ENCODE data around the gene RABGGTA. TPM values are rescaled to one million over a fixed set of nuclear protein-coding genes. Genes with fewer than 3 reads are reported as not detected.
"Not testable (repeated sequence)": the region's sequence is repeated elsewhere in the genome, so short reads cannot be mapped to it uniquely, and the experiment has no call there.

The RABGGTA gene
- total RNA-seq, 2 experiments from 2014 or later, result 47.7 to 51.8 TPM

DNA sequence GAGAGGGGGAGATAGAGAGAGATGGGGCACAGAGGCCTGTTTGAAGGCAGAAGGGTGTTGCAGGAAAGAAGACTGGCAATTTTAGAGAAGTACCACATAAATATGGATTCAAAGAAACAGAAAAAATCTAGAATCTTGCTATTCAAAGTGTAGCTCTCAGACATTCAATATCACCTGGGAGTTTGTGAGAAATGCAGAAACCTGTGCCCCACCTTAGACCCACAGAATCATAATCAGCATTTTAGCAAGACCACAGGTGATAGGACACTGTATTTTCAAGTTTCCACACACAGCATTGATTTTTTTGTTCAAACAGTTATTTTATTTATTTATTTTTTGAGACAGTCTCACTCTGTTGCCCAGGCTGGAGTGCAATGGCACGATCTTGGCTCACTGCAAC is 42.5 kb downstream of the RABGGTA start:
- Mint-ChIP-seq H3K4me1 (ENCODE audit: low read depth) (peaks cover 47% of the 10 kb centered on the region), H3K36me3 (ENCODE audit: low read depth) (peaks cover 25% of the 10 kb centered on the region), H3K4me3 (no peak overlapping the region), H3K27ac (peak overlapping the region; percentile 42), H3K27me3 (ENCODE audit: low read depth) (no peaks in the 10 kb centered on the region), H3K9me3 (ENCODE audit: insufficient read depth) (no peaks in the 10 kb centered on the region)
- DNase-seq (no peak), ATAC-seq (no peak)
- POLR2A ChIA-PET, result interaction anchor here (1.0 to 1.9 kb wide), 2 partner anchors 14 to 15 kb away, joined by 4 to 8 read pairs; partner anchors contain the start of genes CHMP4A and TINF2
- CTCF ChIA-PET, result interaction anchor here (1.1 to 2.1 kb wide), 4 partner anchors 9 to 79 kb away, joined by 3 to 10 read pairs (median 6); partner anchors contain the start of genes CHMP4A and CIDEB

DNA sequence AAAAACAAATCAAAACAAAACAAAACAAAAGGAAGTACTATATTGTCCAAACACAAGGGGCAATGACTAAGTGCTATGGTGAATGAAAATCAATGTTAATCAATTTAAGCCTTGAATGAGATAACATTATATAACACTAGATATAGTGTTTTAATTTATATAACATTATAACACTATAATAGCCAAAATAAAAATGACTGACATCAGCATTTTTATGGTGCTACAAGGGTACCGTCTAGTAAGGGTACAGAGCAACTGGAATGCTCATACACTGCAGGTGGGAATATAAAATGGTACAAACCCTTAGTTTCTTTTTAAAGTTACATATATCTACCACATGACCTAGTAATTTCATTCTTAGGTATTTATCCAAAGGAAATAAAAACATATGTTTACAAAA is 44.9 kb downstream of the RABGGTA start:
- no peak overlapping the region for H3K4me3 Mint-ChIP-seq
- H3K36me3 Mint-ChIP-seq (ENCODE audit: low read depth), result peaks cover 23% of the 10 kb centered on the region
- CTCF ChIA-PET, result interaction anchor here (1.4 kb wide), 1 partner anchor 16 kb away, joined by 7 read pairs; the partner anchor contains the start of gene TINF2
- no peak for DNase-seq
- no peaks in the 10 kb centered on the region for H3K9me3 Mint-ChIP-seq (ENCODE audit: insufficient read depth)
- POLR2A ChIA-PET, result interaction anchor here (1.2 kb wide), 1 partner anchor 16 kb away, joined by 5 read pairs; the partner anchor contains the start of gene TINF2
- H3K27ac Mint-ChIP-seq, result no peak overlapping the region
- H3K4me1 Mint-ChIP-seq (ENCODE audit: low read depth), result peaks cover 38% of the 10 kb centered on the region
- no peak for ATAC-seq
- H3K27me3 Mint-ChIP-seq (ENCODE audit: low read depth), result no peaks in the 10 kb centered on the region

DNA sequence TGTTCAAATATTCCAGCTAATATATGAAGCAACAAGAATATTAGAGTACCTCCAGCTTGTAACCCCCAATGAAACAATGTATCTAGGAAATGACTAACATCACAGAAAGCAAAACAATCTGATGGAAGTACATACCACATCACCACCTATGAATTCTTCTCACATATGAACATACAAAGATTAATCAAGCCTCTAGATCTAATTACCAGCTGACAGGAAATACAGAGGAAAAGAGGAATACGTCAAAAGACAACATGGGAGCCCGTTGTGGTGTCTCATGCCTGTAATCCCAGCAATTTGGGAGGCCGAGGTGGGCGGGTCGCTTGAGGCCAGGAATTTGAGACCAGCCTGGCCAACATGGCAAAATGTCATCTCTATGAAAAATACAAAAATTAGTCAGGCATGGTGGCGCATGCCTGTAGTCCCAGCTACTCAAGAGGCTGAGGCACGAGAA is 46.8 kb downstream of the RABGGTA start:
- DNase-seq (no peak), ATAC-seq (no peak)
- H3K4me3 Mint-ChIP-seq, result no peak overlapping the region
- ChIA-PET POLR2A (interaction anchor here (1.6 kb wide), 1 partner anchor 11 kb away, joined by 7 read pairs; the partner anchor contains the start of gene CHMP4A), CTCF (interaction anchor here (1.6 to 2.7 kb wide), 3 partner anchors 9 to 73 kb away, joined by 4 to 9 read pairs (median 7); partner anchors contain the start of genes CHMP4A and MDP1)
- H3K4me1 Mint-ChIP-seq (ENCODE audit: low read depth), result peaks cover 28% of the 10 kb centered on the region
- no peaks in the 10 kb centered on the region for H3K27me3 Mint-ChIP-seq (ENCODE audit: low read depth)
- H3K36me3 Mint-ChIP-seq (ENCODE audit: low read depth), result peaks cover 21% of the 10 kb centered on the region
- H3K27ac Mint-ChIP-seq, result no peak overlapping the region
- no peaks in the 10 kb centered on the region for H3K9me3 Mint-ChIP-seq (ENCODE audit: insufficient read depth)

DNA sequence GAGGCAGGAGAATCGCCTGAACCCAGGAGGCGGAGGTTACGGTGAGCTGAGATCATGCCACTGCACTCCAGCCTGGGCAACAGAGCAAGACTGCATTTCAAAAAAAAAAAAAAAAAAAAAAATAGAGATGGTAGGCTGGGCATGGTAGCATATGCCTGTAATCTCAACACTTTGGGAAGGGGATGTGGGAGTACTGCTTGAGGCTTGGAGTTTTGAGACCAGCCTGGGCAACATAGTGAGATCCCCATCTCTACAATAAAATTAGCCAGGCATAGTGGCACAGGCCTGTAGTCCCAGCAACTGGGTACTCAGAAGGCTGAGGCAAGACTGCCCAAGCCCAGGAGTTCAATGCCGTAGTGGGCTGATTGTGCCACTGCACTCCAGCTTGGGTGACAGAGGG is 48.4 kb downstream of the RABGGTA start:
- POLR2A ChIA-PET; H3K27ac Mint-ChIP-seq; DNase-seq; H3K27me3 Mint-ChIP-seq (ENCODE audit: low read depth); H3K9me3 Mint-ChIP-seq (ENCODE audit: insufficient read depth); H3K4me3 Mint-ChIP-seq; ATAC-seq: not testable (repeated sequence)
- Mint-ChIP-seq H3K36me3 (ENCODE audit: low read depth) (peaks cover 18% of the 10 kb centered on the region), H3K4me1 (ENCODE audit: low read depth) (peaks cover 23% of the 10 kb centered on the region)
- CTCF ChIA-PET, result interaction anchor here (1.7 kb wide), 1 partner anchor 19 kb away, joined by 4 read pairs; the partner anchor contains the start of gene TINF2

DNA sequence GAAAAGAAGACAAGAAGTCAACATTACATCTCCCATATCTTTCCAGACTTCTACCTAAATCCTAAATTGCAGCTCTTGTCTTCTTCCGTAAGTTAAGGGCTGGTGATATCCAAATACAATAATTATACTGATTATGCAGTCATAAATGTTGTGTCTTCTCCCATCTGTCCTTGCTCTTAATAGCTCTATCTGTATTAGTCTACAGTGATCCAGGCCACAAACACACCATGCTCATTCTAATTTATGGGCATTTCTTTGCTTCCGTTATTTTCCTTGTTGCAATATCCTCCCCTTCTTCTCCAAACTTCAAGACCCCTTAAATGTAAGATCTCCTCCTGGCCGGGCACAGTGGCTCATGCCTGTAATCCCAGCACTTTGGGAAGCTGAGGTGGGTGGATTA is 51.9 kb downstream of the RABGGTA start:
- Mint-ChIP-seq H3K4me3 (no peak overlapping the region), H3K27me3 (ENCODE audit: low read depth) (no peaks in the 10 kb centered on the region), H3K9me3 (ENCODE audit: insufficient read depth) (no peaks in the 10 kb centered on the region), H3K27ac (no peak overlapping the region), H3K36me3 (ENCODE audit: low read depth) (peaks cover 21% of the 10 kb centered on the region), H3K4me1 (ENCODE audit: low read depth) (peaks cover 22% of the 10 kb centered on the region)
- DNase-seq, result no peak
- CTCF ChIA-PET, result interaction anchor here (0.8 to 1.8 kb wide), 6 partner anchors 15 to 212 kb away, joined by 3 to 6 read pairs (median 3); partner anchors contain the start of genes CIDEB and IRF9
- POLR2A ChIA-PET, result interaction anchor here (0.9 kb wide), 1 partner anchor 57 kb away, joined by 4 read pairs; no protein-coding TSS in a partner anchor
- no peak for ATAC-seq

DNA sequence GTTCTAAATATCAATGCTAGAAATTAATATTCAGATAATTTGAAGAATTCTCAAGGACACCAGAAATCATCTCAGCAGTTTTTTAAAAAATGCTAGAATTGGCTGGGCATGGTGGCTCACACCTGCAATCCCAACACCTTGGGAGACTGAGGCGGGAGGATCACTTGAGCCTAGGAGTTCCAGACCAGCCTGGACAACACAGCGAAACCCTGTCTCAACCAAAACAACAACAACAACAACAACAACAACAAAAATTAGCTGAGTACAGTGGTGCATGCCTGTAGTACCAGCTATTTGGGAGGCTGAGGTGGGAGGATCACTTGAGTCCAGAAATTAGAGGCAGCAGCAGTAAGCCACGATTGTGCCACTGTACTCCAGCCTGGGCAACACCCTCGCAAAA is 52.3 kb downstream of the RABGGTA start:
- POLR2A ChIA-PET, result no interaction called here
- Mint-ChIP-seq H3K4me3 (no peak overlapping the region), H3K27me3 (ENCODE audit: low read depth) (no peaks in the 10 kb centered on the region), H3K9me3 (ENCODE audit: insufficient read depth) (no peaks in the 10 kb centered on the region), H3K27ac (no peak overlapping the region), H3K4me1 (ENCODE audit: low read depth) (peaks cover 25% of the 10 kb centered on the region), H3K36me3 (ENCODE audit: low read depth) (peaks cover 22% of the 10 kb centered on the region)
- CTCF ChIA-PET, result interaction anchor here (0.9 to 1.8 kb wide), 4 partner anchors 16 to 89 kb away, joined by 3 to 6 read pairs (median 4); partner anchors contain the start of gene CIDEB
- no peak for DNase-seq
- no peak for ATAC-seq

DNA sequence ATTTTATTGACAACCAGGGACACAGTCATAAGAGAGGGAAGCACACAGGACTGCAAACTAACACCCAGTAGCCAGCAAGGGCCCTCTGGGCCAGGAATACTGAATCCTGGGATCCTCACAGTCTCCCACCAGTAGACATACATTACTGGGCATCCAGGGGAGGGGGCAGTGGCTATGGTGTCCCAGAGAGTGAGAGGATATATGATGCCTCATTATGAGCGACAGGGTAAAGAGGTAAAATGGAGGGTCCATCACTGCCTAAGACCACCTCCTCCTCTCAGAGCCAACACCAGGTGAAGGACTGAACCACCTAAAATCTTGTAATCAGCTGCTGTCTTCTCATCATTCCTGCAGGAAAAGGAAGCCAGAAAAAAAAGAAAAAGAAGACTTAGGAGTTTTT is 54.5 kb downstream of the RABGGTA start:
- POLR2A ChIA-PET, result interaction anchor here (1.8 to 8.8 kb wide), 2 partner anchors 22 to 28 kb away, joined by 6 to 87 read pairs; partner anchors contain the start of genes IPO4 and TM9SF1

DNA sequence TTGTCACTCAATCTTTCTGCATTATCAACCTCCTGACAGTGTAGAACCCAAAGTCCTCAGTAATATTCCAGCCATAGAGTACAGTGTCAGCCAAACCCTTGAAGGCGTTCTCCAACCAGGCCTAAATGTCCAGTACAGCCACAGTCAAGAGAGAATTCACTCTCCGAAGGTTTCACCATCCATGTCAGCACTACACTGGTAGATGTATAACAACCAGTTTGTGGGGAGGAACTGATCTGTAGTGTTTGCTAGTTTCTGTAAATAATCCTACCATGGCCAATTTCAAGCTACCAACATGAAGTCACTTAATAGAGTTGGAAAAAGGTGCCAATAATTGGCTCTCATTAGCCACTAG is 55.1 kb downstream of the RABGGTA start:
- peaks cover 36% of the 10 kb centered on the region for H3K36me3 Mint-ChIP-seq (ENCODE audit: low read depth)
- H3K4me1 Mint-ChIP-seq (ENCODE audit: low read depth), result peaks cover 44% of the 10 kb centered on the region
- POLR2A ChIA-PET, result interaction anchor here (0.6 to 8.8 kb wide), 17 partner anchors 13 to 895 kb away, joined by 3 to 87 read pairs (median 5); partner anchors contain the start of genes DCAF11, DHRS1, EMC9 and GMPR2

More for the DNA sequence above, 54.5 kb downstream of the RABGGTA start:
- H3K36me3 Mint-ChIP-seq (ENCODE audit: low read depth), result peaks cover 31% of the 10 kb centered on the region
- not testable (repeated sequence) for DNase-seq; ATAC-seq; H3K27me3 Mint-ChIP-seq (ENCODE audit: low read depth); H3K9me3 Mint-ChIP-seq (ENCODE audit: insufficient read depth); H3K4me3 Mint-ChIP-seq
- peaks cover 38% of the 10 kb centered on the region for H3K4me1 Mint-ChIP-seq (ENCODE audit: low read depth)
- H3K27ac Mint-ChIP-seq, result peak overlapping the region; percentile 97
- CTCF ChIA-PET, result interaction anchor here (1.7 to 1.8 kb wide), 2 partner anchors 26 to 63 kb away, joined by 11 to 29 read pairs; partner anchors contain the start of gene TINF2

More for the DNA sequence above, 55.1 kb downstream of the RABGGTA start:
- CTCF ChIA-PET, result interaction anchor here (0.5 to 3.7 kb wide), 23 partner anchors 9 to 215 kb away, joined by 3 to 47 read pairs (median 6); partner anchors contain the start of genes CIDEB, DHRS1, GMPR2 and IRF9
- ATAC-seq (no peak), DNase-seq (no peak)
- H3K27me3 Mint-ChIP-seq (ENCODE audit: low read depth), result no peaks in the 10 kb centered on the region
- no peaks in the 10 kb centered on the region for H3K9me3 Mint-ChIP-seq (ENCODE audit: insufficient read depth)
- H3K4me3 Mint-ChIP-seq, result peak overlapping the region; percentile 94
- H3K27ac Mint-ChIP-seq, result peak overlapping the region; percentile 97

Other genes starting within 250 kb of the RABGGTA start
- under 1 TPM; 0.86 to 0.95 TPM for gene CARMIL3, start 219.6 kb downstream of the RABGGTA start, total RNA-seq
- under 1 TPM in 1 of 2 experiments, not detected in 1; 0.10 TPM for gene CPNE6, start 200.0 kb downstream of the RABGGTA start, total RNA-seq
- gene PCK2, start 177.3 kb downstream of the RABGGTA start, total RNA-seq, result 10 to 100 TPM; 49.6 to 54.9 TPM
- gene DCAF11, start 156.8 kb downstream of the RABGGTA start, total RNA-seq, result 100 to 1,000 TPM; 101 to 107 TPM
- 1 to 10 TPM; 2.8 to 3.4 TPM for gene NRL, start 156.6 kb downstream of the RABGGTA start, total RNA-seq
- gene FITM1, start 140.9 kb downstream of the RABGGTA start, total RNA-seq, result 1 to 10 TPM; 1.4 to 2.1 TPM
- 100 to 1,000 TPM; 516 to 530 TPM for gene PSME1, start 135.4 kb downstream of the RABGGTA start, total RNA-seq
- 10 to 100 TPM; 49.9 to 53.2 TPM for gene EMC9, start 130.0 kb downstream of the RABGGTA start, total RNA-seq
- 100 to 1,000 TPM; 635 to 636 TPM for gene PSME2, start 125.0 kb downstream of the RABGGTA start, total RNA-seq
- 100 to 1,000 TPM; 123 to 142 TPM for gene RNF31, start 124.1 kb downstream of the RABGGTA start, total RNA-seq
- 100 to 1,000 TPM; 221 to 242 TPM for gene IRF9, start 110.3 kb downstream of the RABGGTA start, total RNA-seq
- gene REC8, start 99.5 kb downstream of the RABGGTA start, total RNA-seq, result 10 to 100 TPM; 54.5 to 58.6 TPM
- 10 to 100 TPM; 56.3 to 60.1 TPM for gene IPO4, start 82.8 kb downstream of the RABGGTA start, total RNA-seq
- gene TM9SF1, start 76.2 kb downstream of the RABGGTA start, total RNA-seq, result 10 to 100 TPM; 29.3 to 32.8 TPM
- not detected for gene TSSK4, start 65.9 kb downstream of the RABGGTA start, total RNA-seq
- gene CHMP4A, start 58.1 kb downstream of the RABGGTA start, total RNA-seq, result 10 to 100 TPM; 83.2 to 93.4 TPM
- gene MDP1, start 55.5 kb downstream of the RABGGTA start, total RNA-seq, result 10 to 100 TPM; 16.9 to 18.2 TPM
- gene NEDD8, start 39.2 kb downstream of the RABGGTA start, total RNA-seq, result 100 to 1,000 TPM; 214 to 222 TPM
- 10 to 100 TPM; 67.2 to 68.4 TPM for gene GMPR2, start 38.7 kb downstream of the RABGGTA start, total RNA-seq
- gene TINF2, start 29.0 kb downstream of the RABGGTA start, total RNA-seq, result 100 to 1,000 TPM; 128 to 131 TPM
- 1 to 10 TPM; 2.7 to 3.1 TPM for gene TGM1, start 8.4 kb downstream of the RABGGTA start, total RNA-seq
- gene DHRS1, start 28.2 kb upstream of the RABGGTA start, total RNA-seq, result 10 to 100 TPM; 28.6 to 33.9 TPM
- gene NOP9, start 28.3 kb upstream of the RABGGTA start, total RNA-seq, result 10 to 100 TPM; 35.2 to 36.7 TPM
- gene CIDEB, start 36.4 kb upstream of the RABGGTA start, total RNA-seq, result 10 to 100 TPM; 47.2 to 48.2 TPM
- 10 to 100 TPM; 17.8 to 18.7 TPM for gene LTB4R2, start 38.5 kb upstream of the RABGGTA start, total RNA-seq
- 10 to 100 TPM; 26.9 to 28.0 TPM for gene LTB4R, start 39.9 kb upstream of the RABGGTA start, total RNA-seq
- gene ADCY4, start 63.5 kb upstream of the RABGGTA start, total RNA-seq, result 1 to 10 TPM; 3.4 to 4.7 TPM
- gene RIPK3, start 68.4 kb upstream of the RABGGTA start, total RNA-seq, result 10 to 100 TPM; 26.9 to 28.6 TPM
- gene NFATC4, start 96.6 kb upstream of the RABGGTA start, total RNA-seq, result not detected
- gene NYNRIN, start 127.4 kb upstream of the RABGGTA start, total RNA-seq, result under 1 TPM; 0.21 to 0.52 TPM
- gene CBLN3, start 158.1 kb upstream of the RABGGTA start, total RNA-seq, result 1 to 10 TPM; 1.1 to 1.3 TPM
- 10 to 100 TPM; 55.4 to 58.9 TPM for gene KHNYN, start 158.4 kb upstream of the RABGGTA start, total RNA-seq
- gene SDR39U1, start 171.2 kb upstream of the RABGGTA start, total RNA-seq, result 10 to 100 TPM; 47.6 to 58.6 TPM
- under 1 TPM; 0.52 to 0.82 TPM for gene CMA1, start 236.7 kb upstream of the RABGGTA start, total RNA-seq